ENCODE results near the gene CHAD. TPM values are rescaled to one million over a fixed set of nuclear protein-coding genes. Genes with fewer than 3 reads are reported as not detected.
"Not testable (repeated sequence)": the region's sequence is repeated elsewhere in the genome, so short reads cannot be mapped to it uniquely, and the experiment has no call there.

CHAD gene
- polyA plus RNA-seq, 5 donors: 4.2 to 6.5 (median 4.8) TPM

- no peak for DNase-seq
Measured at GRCh38 chr17:50475362-50475761, 6.7 kb upstream of the CHAD start.

- no peak for DNase-seq
Measured at GRCh38 chr17:50474523-50474922, 5.8 kb upstream of the CHAD start.

DNA sequence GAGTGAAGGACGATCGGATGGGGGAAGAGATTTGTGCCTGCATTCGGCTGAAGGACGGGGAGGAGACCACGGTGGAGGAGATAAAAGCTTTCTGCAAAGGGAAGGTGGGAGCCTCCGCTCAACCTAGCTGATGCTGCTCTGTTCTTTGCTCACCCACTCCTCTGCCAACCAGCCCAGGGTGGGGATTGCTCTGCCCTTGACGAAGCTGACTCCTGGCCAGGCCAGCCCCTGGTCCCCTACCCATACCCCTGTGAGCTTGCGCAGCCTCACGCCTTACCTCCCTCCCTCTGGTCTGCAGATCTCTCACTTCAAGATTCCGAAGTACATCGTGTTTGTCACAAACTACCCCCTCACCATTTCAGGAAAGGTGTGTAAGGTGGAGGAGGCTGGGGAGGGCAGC is 5.2 kb upstream of the CHAD start:
- DNase-seq: no peak

DNA sequence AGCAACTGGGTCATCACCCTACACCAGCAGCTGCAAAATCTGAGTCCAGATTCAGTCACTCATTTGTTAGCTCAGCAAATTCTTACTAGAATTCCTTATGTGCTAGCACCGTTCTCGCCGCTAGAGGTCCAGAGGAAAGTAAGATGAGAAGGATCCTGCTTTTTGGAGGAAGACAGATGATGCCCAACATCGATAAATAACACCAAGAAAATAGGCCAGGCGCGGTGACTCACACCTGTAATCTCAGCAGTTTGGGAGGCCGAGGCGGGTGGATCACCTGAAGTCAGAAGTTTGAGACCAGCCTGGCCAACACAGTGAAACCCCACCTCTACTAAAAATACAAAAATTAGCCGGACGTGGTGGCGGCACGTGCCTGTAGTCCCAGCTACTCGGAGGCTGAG is 4.1 kb upstream of the CHAD start:
- not testable (repeated sequence) for DNase-seq

- DNase-seq: no peak
Measured at GRCh38 chr17:50472286-50472685, 3.6 kb upstream of the CHAD start.

- no peak for DNase-seq
Measured at GRCh38 chr17:50471009-50471905, 2.6 kb upstream of the CHAD start.

GRCh38 chr17:50470426-50470825 is 1.7 kb upstream of the CHAD start:
- DNase-seq: no peak

- no peak for DNase-seq
Measured at GRCh38 chr17:50469671-50470305, 1.1 kb upstream of the CHAD start.

GRCh38 chr17:50469208-50469605 is 527 bp upstream of the CHAD start:
- peak in 1 of 2 donors; percentile 21 for DNase-seq

GRCh38 chr17:50467855-50468303 is 801 bp downstream of the CHAD start:
- no peak for DNase-seq

DNA sequence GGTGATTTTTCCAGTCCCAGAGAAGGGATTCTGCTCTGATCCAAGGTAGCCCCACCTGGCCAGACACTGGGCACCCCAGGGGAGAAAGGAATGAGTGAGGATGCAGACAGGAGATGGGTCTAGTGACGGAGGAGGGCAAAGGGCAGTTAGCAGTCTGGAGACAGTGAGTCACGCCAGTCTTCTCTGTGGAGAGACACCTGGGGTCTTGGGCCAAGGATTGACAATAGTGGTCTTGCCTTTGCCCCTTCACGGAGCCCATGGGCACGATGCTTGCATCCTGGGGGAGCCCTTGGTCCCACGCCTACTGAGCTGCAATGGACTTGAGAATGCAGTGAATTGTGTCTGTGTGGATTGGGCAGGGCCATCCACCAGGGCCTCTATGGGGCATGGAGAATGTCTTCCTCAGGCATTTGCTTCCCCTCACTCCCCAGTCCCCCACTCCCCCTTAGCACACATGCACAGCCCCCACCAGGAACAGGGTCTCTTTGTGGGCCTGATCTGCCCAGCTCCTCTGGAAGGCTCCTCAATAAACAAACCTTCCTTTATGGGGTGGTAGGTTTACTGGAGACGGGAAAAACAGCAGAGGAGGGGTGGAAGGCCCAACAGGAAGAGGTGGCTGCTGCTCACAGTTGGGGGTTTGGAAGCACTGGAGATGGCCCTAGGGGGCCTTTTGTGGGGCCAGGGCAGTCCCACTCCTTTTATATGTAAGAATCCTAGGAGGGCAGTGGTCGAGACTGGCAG is 1.4 kb downstream of the CHAD start:
- no peak for DNase-seq

DNA sequence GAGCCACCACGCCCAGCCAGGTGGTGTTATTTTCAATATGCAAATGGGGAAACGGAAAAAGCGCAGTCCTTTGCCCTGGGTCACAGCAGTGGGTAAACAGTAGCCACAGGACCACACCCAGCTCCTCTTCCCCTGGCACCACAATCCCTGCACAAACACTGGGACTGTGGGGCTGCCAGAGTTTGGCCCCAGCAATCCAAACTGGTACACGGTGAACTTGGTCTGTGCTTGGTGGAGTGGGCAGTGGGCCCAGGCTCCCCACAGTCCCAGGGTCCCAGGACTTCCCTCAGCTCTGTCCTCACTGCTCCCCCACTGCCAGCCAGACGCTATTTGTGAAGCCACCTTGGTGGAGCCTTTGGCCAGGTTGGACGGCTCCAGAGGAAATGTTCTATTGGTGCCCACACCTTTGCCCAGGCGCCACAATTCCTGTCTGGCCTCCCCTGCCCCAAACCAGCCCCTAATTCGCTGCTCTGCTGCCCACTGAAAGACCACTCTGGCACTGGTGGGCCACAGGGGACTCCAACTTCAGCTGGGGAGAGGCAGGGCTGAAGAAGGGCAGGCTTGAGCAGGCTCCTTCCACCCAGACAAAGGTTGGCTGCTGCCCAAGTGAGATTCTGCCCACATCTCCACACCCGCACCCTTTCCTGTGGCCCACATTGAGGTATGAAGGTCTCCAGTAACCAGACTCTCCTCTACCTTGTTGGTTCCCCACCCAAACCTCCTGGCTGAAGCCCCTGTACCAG is 2.1 kb downstream of the CHAD start:
- DNase-seq: no peak

DNA sequence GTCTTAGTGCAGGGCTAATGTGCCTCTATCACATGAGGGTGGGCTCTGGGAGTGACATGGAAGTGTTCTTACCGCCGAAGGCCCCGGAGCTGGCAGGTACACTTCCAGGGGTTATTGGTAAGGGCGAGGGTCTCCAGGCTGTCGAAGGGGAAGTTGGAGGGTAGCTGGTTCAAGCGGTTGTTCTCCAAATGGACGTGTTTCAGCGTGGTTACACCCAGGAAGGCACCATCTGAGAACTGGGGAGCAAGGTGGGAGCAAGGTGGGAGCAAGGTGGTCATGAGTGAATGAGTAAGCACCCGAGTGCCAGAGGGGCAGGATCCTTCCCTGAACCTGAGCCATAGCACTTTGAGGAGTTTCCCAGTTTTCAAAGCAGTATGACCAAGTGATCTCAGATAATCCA is 3.0 kb downstream of the CHAD start:
- no peak for DNase-seq

DNA sequence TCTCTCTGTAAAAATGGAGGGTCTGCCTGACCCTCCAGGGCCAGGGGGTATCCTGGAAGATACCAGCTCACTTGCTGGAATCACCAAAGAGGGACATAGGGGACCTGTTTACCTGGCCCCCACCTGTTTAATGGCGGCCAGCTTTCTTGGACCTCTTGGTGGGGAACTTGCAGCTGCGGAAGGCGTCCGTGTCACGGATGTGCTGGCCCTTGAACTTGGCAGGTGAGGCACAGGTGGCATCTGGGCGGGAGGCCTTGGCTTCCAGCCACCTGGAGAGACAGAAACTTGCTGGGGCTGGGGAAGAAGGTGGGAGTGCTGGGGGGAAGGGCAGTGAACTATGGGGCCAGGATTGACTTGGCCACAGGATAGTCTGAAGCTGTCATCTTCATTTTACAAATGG is 3.5 kb downstream of the CHAD start:
- no peak for DNase-seq

- DNase-seq: no peak
Measured at GRCh38 chr17:50464736-50465135, 3.9 kb downstream of the CHAD start.

- DNase-seq: no peak
Measured at GRCh38 chr17:50464121-50464520, 4.6 kb downstream of the CHAD start.

- DNase-seq: no peak
Measured at GRCh38 chr17:50462446-50462845, 6.2 kb downstream of the CHAD start.

DNA sequence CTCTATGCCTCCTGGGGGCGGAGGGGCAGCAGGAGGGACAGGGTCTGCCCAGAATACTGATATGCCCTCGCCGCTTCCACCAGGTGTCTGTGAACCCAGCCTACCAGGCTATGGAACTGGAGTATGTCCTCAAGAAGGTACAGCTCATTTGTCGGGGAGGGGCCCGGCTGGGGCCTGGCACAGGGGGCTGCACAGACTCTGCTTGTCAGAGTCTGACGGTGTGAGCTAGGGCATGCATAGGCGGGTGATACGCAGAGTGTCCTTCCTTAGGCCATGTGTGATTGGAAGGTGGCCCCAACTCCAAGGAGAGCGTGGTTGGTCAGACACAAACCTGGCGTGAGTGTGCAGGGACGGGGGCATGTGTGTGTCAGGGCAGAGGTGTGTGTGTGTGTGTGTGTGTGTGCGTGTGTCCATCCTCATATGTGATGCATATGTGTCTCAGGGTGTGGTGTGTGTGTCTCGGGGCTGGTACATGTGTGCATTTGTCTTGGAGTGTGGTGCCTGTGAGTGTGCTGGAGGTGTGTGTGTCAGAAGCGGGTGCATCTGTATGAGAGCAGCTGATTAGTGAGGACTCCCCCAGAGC is 7.0 kb downstream of the CHAD start:
- DNase-seq: no peak

DNA sequence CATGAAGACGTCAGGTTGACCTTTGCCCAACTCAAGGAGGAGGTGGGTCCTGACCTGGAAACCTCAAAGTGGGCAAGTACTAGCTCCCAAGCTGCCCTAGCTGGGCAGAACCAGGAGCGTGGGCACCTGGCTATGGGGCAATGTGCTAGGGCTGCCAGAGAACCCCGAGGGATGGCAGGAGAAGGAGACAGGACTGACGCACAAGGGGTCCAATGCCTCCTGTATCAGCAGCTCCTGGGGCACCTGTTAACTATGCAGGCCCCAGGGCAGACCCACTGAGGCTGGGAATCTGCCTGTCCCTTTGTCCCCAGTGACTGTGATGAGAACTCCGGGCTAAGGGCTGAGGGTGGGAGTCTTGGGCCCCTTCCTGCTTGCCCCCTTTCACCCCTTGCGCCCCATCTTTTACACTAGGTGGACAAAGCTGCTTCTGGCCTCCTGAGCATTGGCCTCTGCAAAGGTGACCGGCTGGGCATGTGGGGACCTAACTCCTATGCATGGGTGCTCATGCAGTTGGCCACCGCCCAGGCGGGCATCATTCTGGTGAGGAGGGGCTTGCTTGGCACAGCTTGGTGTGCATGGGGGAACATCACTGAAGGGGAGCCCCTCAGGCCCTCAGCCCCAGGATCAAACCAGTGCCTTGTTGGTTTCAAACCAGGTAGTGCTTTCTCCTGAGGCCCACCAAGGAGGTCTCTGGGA is 7.7 kb downstream of the CHAD start:
- no peak for DNase-seq

- DNase-seq: no peak
Measured at GRCh38 chr17:50459756-50460155, 8.9 kb downstream of the CHAD start.

Data from right lung (tissue), 5 donors.